SK-N-SH (cell line): Measurements from ENCODE around the gene DXO. TPM values are rescaled to one million over a fixed set of nuclear protein-coding genes. Genes with fewer than 3 reads are reported as not detected.
"Not testable (repeated sequence)": the region's sequence is repeated elsewhere in the genome, so short reads cannot be mapped to it uniquely, and the experiment has no call there.

Source experiments
- CTCF ChIA-PET: fragments of 300-600, 350-600 bp; formaldehyde crosslinking; extraction: SDS; loops from one replicate; lab custom pipeline; 2021; lab: Yijun Ruan, JAX
- POLR2A ChIA-PET: fragments of 350-600 bp; sonication (Branson Sonifier 250); formaldehyde crosslinking; extraction: SDS; loops from one replicate; lab custom pipeline; 2020; ENCODE audit warnings: antibody characterized with exemption, inconsistent platforms; lab: Yijun Ruan, JAX
- DNase-seq: peaks from one replicate; pipeline ENCODE4 v3.0.0; 2012
- H2AFZ ChIP-seq: fragments of 200-600 bp; sonication (generic); 2 replicates; pipeline ENCODE4 v1.8.1; 2016; ENCODE audit warnings: antibody characterized with exemption, mild to moderate bottlenecking, low read depth
- H3F3A ChIP-seq: fragments of 200-600 bp; sonication (generic); replicated peaks from 2 replicates; pipeline ENCODE3; 2016; ENCODE audit warnings: antibody characterized with exemption, mild to moderate bottlenecking; ENCODE audit not compliant: insufficient read depth
- H3K27ac ChIP-seq, 2 experiments: fragments of 200-500 bp in 1 of 2; fragments of 200-600 bp in 1 of 2; sonication (Bioruptor generic) in 1 of 2; sonication (generic), shearing (Covaris generic) in 1 of 2; 2 replicates each; pipeline versions ENCODE4 v1.5.1 to v1.6.1; 2014 to 2016; ENCODE audit warnings: low read depth in 2 of 2, inconsistent platforms in 1 of 2, low read length in 1 of 2, mild to moderate bottlenecking in 1 of 2, mixed read lengths in 1 of 2
- H3K27me3 ChIP-seq: fragments of 200-600 bp; sonication (generic), shearing (Covaris generic); 2 replicates; pipeline ENCODE4 v1.6.1; 2016; ENCODE audit warnings: mixed run types; ENCODE audit not compliant: insufficient read depth
- H3K36me3 ChIP-seq, 2 experiments: fragments of 200-500 bp in 1 of 2; fragments of 200-600 bp in 1 of 2; sonication (Bioruptor generic) in 1 of 2; sonication (generic) in 1 of 2; replicated peaks in 1 of 2; 2 replicates each; pipeline versions ENCODE3 to v1.5.1; 2014 to 2016; ENCODE audit warnings: low read length in 1 of 2, mild to moderate bottlenecking in 1 of 2; ENCODE audit not compliant: insufficient read depth in 2 of 2, control insufficient read depth in 1 of 2
- H3K4me1 ChIP-seq, 2 experiments: fragments of 200-500 bp in 1 of 2; fragments of 200-600 bp in 1 of 2; sonication (Bioruptor generic) in 1 of 2; sonication (generic), shearing (Covaris generic) in 1 of 2; 2 replicates each; pipeline versions ENCODE4 v1.5.1 to v1.6.1; 2014 to 2016; ENCODE audit warnings: low read depth in 1 of 2, low read length in 1 of 2, mixed run types in 1 of 2; ENCODE audit not compliant: insufficient read depth in 2 of 2, control insufficient read depth in 1 of 2
- H3K4me2 ChIP-seq: fragments of 200-600 bp; sonication (generic), shearing (Covaris generic); 2 replicates; pipeline ENCODE4 v1.6.1; 2017; ENCODE audit warnings: mixed run types
- H3K4me3 ChIP-seq, 2 experiments: fragments of 200-500 bp in 1 of 2; fragments of 200-600 bp in 1 of 2; sonication (Bioruptor generic) in 1 of 2; sonication (generic), shearing (Covaris generic) in 1 of 2; 2 replicates each; pipeline versions ENCODE4 v1.5.1 to v1.8.1; 2014 to 2016; ENCODE audit warnings: low read depth in 2 of 2, inconsistent platforms in 1 of 2, low read length in 1 of 2, mild to moderate bottlenecking in 1 of 2, mixed read lengths in 1 of 2, moderate library complexity in 1 of 2
- H3K79me2 ChIP-seq: fragments of 200-600 bp; sonication (generic); 2 replicates; pipeline ENCODE4 v1.8.1; 2017; ENCODE audit warnings: mild to moderate bottlenecking; ENCODE audit not compliant: insufficient read depth
- H3K9ac ChIP-seq: fragments of 200-600 bp; sonication (generic); 2 replicates; pipeline ENCODE4 v1.6.1; 2017; ENCODE audit warnings: mixed run types
- H3K9me2 ChIP-seq: fragments of 200-600 bp; sonication (generic); 2 replicates; pipeline ENCODE4 v1.6.1; 2017; ENCODE audit warnings: mixed run types
- H3K9me3 ChIP-seq: fragments of 200-600 bp; sonication (generic); 2 replicates; pipeline ENCODE4 v1.6.1; 2017; ENCODE audit warnings: mixed run types, mild to moderate bottlenecking, moderate library complexity
- H4K20me1 ChIP-seq: fragments of 200-600 bp; sonication (generic); 2 replicates; pipeline ENCODE4 v1.6.1; 2017; ENCODE audit warnings: mild to moderate bottlenecking, mixed run types; ENCODE audit not compliant: insufficient read depth
- ELF1 ChIP-seq: IDR thresholded peaks from 2 replicates; pipeline ENCODE4 v1.4.0; 2012
- EP300 ChIP-seq, 2 experiments: IDR thresholded peaks; 2 replicates each; pipeline versions ENCODE4 v1.4.0 to v1.6.1; 2012; ENCODE audit warnings: borderline replicate concordance in 1 of 2, low read depth in 1 of 2, low read length in 1 of 2
- FOSL2 ChIP-seq: IDR thresholded peaks from 2 replicates; pipeline ENCODE4 v1.4.0; 2012; ENCODE audit warnings: low read depth, mild to moderate bottlenecking, moderate library complexity, borderline replicate concordance
- FOXM1 ChIP-seq: IDR thresholded peaks from 2 replicates; pipeline ENCODE4 v1.4.0; 2012; ENCODE audit warnings: low read depth, mild to moderate bottlenecking
- GABPA ChIP-seq: IDR thresholded peaks from 2 replicates; pipeline ENCODE4 v1.4.0; 2012; ENCODE audit warnings: low read depth, mild to moderate bottlenecking
- MEF2A ChIP-seq: IDR thresholded peaks from 2 replicates; pipeline ENCODE4 v1.4.0; 2012; ENCODE audit warnings: low read depth, borderline replicate concordance
- MXI1 ChIP-seq: IDR thresholded peaks from 2 replicates; pipeline ENCODE4 v1.6.1; 2012; ENCODE audit warnings: mild to moderate bottlenecking, low read depth, low read length, improper control_type of control experiment
- NRF1 ChIP-seq: IDR thresholded peaks from 2 replicates; pipeline ENCODE4 v1.6.1; 2012; ENCODE audit warnings: low read depth, mild to moderate bottlenecking, low read length
- POLR2AphosphoS5 ChIP-seq: IDR thresholded peaks from 2 replicates; pipeline ENCODE4 v1.6.1; 2012; ENCODE audit warnings: low read depth, low read length
- RCOR1 ChIP-seq: fragments of 150-350 bp; IDR thresholded peaks from 2 replicates; pipeline ENCODE4 v1.6.1; 2017; ENCODE audit warnings: antibody characterized with exemption, low read length
- RXRA ChIP-seq: IDR thresholded peaks from 2 replicates; pipeline ENCODE4 v1.4.0; 2012; ENCODE audit warnings: low read depth, mild to moderate bottlenecking, borderline replicate concordance
- SIN3A ChIP-seq: IDR thresholded peaks from 2 replicates; pipeline ENCODE4 v1.6.1; 2012; ENCODE audit warnings: low read depth, mild to moderate bottlenecking, low read length, moderate library complexity, borderline replicate concordance
- TAF1 ChIP-seq: IDR thresholded peaks from 2 replicates; pipeline ENCODE4 v1.6.1; 2012; ENCODE audit warnings: low read depth, mild to moderate bottlenecking, low read length, moderate library complexity, borderline replicate concordance
- TCF12 ChIP-seq: IDR thresholded peaks from 2 replicates; pipeline ENCODE4 v1.4.0; 2012
- TEAD4 ChIP-seq: IDR thresholded peaks from 2 replicates; pipeline ENCODE4 v1.4.0; 2012; ENCODE audit warnings: mild to moderate bottlenecking, borderline replicate concordance; ENCODE audit not compliant: insufficient read depth
- YY1 ChIP-seq: IDR thresholded peaks from 2 replicates; pipeline ENCODE4 v1.4.0; 2012; ENCODE audit warnings: low read depth, mild to moderate bottlenecking
- WGBS: methylation state at CpG from one replicate; pipeline ENCODE4 v1.1.6; 2017; ENCODE audit warnings: low lambda C conversion rate; 5-methylcytosine and 5-hydroxymethylcytosine counted together
- polyA plus RNA-seq, 3 experiments: library from polyadenylated mRNA; depleted of rRNA; stranded (reverse); fragments of >200 nt; gene quantifications; 2 replicates each; pipeline ENCODE4 v1.2.3, GENCODE V29; 2012
- TF ChIP-seq, protein P1 (sequence below): fragments of 150-350 bp; IDR thresholded peaks from 2 replicates; pipeline ENCODE4 v1.6.1; 2017; ENCODE audit warnings: antibody characterized with exemption, low read length, low read depth, borderline replicate concordance
- TF ChIP-seq, protein P2 (sequence below): fragments of 150-350 bp; IDR thresholded peaks from 2 replicates; pipeline ENCODE4 v1.6.1; 2016; ENCODE audit warnings: mild to moderate bottlenecking, low read depth, low read length
- TF ChIP-seq, protein P3 (sequence below): IDR thresholded peaks from 2 replicates; pipeline ENCODE4; 2012
- TF ChIP-seq, protein P4 (sequence below): IDR thresholded peaks from 2 replicates; pipeline ENCODE4 v1.4.0; 2012; ENCODE audit warnings: low read depth

Gene DXO
- polyA plus RNA-seq, 1 of the 3 experiments (the other 2 are of a cell fraction) = 25.3 TPM

DNA sequence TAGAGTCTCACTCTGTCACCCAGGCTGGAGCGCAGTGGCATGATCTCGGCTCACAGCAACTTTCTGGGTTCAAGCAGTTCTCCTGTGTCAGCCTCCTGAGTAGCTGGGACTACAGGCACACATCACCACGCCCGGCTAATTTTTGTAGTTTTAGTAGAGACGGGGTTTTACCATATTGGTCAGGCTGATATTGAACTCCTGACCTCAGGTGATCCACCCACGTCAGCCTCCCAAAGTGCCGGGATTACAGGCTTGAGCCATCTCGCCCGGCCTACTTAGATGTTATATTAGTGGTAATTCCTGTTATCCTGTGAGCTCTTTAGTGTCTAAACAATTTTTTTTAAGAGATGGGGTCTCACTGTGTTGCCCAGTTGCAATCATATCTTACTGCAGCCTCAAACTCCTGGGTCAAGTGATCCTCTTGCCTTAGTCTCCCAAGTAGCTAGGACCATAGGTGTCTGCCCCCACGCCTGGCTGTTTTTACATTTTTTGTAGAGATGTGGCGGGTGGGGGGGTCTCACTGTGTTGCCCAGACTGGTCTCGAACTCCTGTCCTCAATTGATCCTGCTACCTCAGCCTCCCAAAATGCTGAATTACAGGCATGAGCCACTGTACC is 6.0 kb upstream of the DXO start:
- Histone ChIP-seq H3K9me3 (no peaks in the 10 kb centered on the region), H3K36me3 (peaks cover 8 to 17% of the 10 kb centered on the region in 2 experiments), H4K20me1 (no peaks in the 10 kb centered on the region), H3K27me3 (no peaks in the 10 kb centered on the region), H3K4me2 (no peak overlapping the region), H2AFZ (no peak overlapping the region)
- DNase-seq = no peak
- TF ChIP-seq TCF12 (no peak), TEAD4 (no peak), EP300 (IDR thresholded peaks at IDR 0.05; ENCODE audit: borderline replicate concordance in 1 of 2, low read depth in 1 of 2, low read length in 1 of 2) (no peak), MXI1 (no peak), RXRA (no peak), POLR2AphosphoS5 (no peak), YY1 (no peak), FOSL2 (no peak), RCOR1 (no peak), FOXM1 (no peak), MEF2A (no peak), SIN3A (no peak), ELF1 (no peak), GABPA (no peak), NRF1 (no peak), TAF1 (no peak)
- TF ChIP-seq, protein P1, sequence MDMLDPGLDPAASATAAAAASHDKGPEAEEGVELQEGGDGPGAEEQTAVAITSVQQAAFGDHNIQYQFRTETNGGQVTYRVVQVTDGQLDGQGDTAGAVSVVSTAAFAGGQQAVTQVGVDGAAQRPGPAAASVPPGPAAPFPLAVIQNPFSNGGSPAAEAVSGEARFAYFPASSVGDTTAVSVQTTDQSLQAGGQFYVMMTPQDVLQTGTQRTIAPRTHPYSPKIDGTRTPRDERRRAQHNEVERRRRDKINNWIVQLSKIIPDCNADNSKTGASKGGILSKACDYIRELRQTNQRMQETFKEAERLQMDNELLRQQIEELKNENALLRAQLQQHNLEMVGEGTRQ = no peak
- TF ChIP-seq, protein P2, sequence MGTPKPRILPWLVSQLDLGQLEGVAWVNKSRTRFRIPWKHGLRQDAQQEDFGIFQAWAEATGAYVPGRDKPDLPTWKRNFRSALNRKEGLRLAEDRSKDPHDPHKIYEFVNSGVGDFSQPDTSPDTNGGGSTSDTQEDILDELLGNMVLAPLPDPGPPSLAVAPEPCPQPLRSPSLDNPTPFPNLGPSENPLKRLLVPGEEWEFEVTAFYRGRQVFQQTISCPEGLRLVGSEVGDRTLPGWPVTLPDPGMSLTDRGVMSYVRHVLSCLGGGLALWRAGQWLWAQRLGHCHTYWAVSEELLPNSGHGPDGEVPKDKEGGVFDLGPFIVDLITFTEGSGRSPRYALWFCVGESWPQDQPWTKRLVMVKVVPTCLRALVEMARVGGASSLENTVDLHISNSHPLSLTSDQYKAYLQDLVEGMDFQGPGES = no peak
- TF ChIP-seq, protein P3, sequence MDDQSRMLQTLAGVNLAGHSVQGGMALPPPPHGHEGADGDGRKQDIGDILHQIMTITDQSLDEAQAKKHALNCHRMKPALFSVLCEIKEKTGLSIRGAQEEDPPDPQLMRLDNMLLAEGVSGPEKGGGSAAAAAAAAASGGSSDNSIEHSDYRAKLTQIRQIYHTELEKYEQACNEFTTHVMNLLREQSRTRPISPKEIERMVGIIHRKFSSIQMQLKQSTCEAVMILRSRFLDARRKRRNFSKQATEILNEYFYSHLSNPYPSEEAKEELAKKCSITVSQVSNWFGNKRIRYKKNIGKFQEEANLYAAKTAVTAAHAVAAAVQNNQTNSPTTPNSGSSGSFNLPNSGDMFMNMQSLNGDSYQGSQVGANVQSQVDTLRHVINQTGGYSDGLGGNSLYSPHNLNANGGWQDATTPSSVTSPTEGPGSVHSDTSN = no peak
- TF ChIP-seq, protein P4, sequence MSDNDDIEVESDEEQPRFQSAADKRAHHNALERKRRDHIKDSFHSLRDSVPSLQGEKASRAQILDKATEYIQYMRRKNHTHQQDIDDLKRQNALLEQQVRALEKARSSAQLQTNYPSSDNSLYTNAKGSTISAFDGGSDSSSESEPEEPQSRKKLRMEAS = no peak
- TF ChIP-seq, all 33 proteins: peak for 0
- no peak overlapping the region for H3K27ac ChIP-seq
- H3K79me2 ChIP-seq = peaks cover 30% of the 10 kb centered on the region
- peaks cover 0 to 5% of the 10 kb centered on the region in 2 experiments; a peak in 3 of 4 replicates for H3K4me1 ChIP-seq
- WGBS = 92% methylated on average over 12 of the region's 12 CpGs
- no peak overlapping the region for H3K9ac ChIP-seq
- H3K9me2 ChIP-seq = no peaks in the 10 kb centered on the region
- POLR2A ChIA-PET = no interaction called here
- H3K4me3 ChIP-seq = no peak overlapping the region
- H3F3A ChIP-seq = no peaks in the 10 kb centered on the region
- CTCF ChIA-PET = interaction anchor here (1.8 kb wide), 1 partner anchor 26 kb away, joined by 6 read pairs; no protein-coding TSS in a partner anchor

DNA sequence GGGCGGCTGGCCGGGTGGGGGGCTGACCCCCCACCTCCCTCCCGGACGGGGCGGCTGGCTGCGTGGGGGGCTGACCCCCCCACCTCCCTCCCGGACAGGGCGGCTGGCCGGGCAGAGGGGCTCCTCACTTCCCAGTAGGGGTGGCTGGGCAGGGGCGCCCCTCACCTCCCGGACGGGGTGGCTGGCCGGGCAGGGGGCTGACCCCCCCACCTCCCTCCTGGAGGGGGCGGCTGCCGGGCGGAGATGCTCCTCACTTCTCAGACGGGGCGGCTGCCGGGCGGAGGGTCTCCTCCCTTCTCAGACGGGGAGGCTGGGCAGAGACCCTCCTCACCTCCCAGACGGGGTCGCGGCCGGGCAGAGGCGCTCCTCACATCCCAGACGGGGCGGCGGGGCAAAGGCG is 4.1 kb upstream of the DXO start:
- POLR2A ChIA-PET, H2AFZ ChIP-seq, H3K27ac ChIP-seq, H4K20me1 ChIP-seq, H3K4me3 ChIP-seq, CTCF ChIA-PET, H3K27me3 ChIP-seq, H3K9me2 ChIP-seq, H3K9ac ChIP-seq, H3K9me3 ChIP-seq, H3K4me2 ChIP-seq, DNase-seq, H3F3A ChIP-seq: not testable (repeated sequence)
- Histone ChIP-seq H3K79me2 (peaks cover 41% of the 10 kb centered on the region), H3K36me3 (peaks cover 8 to 17% of the 10 kb centered on the region in 2 experiments), H3K4me1 (peaks cover 0 to 12% of the 10 kb centered on the region in 2 experiments; a peak in 3 of 4 replicates)
- WGBS = 90% methylated on average over 13 of the region's 30 CpGs
